Vagina (tissue), 2 donors: ENCODE data around the gene VSTM1.

Experiments used
- POLR2A ChIP-seq, 2 donors: fragments of 450-650 bp; IDR thresholded peaks; one replicate each; pipeline ENCODE4 v1.6.1; 2017; ENCODE audit warnings: antibody characterized with exemption in 2 of 2, mild to moderate bottlenecking in 2 of 2, moderate library complexity in 2 of 2
- TF ChIP-seq, protein P1 (sequence below), 3 experiments: fragments of 450-650 bp in 2 of 3; fragments of 200-600 bp in 1 of 3; sonication (generic) in 1 of 3; IDR thresholded peaks; one replicate each; pipeline ENCODE4 v1.5.1; 2017 to 2019; ENCODE audit warnings: antibody characterized with exemption in 3 of 3, mild to moderate bottlenecking in 2 of 3, moderate library complexity in 2 of 3

DNA sequence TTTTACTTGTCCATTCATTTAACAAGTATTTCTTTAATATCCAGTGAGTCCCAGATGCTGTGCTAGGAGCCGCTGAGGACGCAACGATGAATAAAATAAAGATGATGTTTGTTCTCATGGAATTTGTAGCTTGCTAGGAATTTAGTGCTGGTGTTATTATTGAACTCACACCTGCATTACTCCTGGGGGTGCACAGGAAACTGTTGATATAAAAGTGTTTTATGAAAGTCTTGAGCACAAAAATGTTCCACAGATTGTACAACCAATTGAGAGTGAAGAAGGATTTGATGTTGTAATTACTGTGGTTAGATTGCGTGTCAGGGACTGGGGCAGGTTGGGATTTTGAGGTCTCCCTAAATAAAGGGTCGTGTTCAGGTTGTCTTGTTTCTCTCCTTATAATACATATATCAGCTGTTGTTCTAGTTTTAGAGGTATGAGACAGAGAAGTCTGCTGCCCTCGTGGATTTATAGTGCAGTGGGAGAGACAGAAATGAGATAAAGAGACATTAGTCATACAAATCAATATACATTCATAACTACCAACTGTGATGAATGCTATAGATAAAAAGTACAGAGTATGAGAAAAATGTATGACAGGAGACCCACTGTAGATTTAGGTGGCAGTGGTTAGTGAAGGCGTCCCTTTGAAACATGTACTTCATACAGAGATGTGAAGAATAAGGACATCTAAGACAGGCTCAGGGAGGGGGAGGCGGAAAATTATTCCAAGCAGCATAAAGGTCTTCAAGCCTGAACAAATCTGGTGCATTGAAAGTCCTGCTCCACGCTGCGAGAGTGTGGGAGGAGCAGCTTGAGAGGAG lies 61.0 kb downstream of the VSTM1 start:
- TF ChIP-seq, protein P1, sequence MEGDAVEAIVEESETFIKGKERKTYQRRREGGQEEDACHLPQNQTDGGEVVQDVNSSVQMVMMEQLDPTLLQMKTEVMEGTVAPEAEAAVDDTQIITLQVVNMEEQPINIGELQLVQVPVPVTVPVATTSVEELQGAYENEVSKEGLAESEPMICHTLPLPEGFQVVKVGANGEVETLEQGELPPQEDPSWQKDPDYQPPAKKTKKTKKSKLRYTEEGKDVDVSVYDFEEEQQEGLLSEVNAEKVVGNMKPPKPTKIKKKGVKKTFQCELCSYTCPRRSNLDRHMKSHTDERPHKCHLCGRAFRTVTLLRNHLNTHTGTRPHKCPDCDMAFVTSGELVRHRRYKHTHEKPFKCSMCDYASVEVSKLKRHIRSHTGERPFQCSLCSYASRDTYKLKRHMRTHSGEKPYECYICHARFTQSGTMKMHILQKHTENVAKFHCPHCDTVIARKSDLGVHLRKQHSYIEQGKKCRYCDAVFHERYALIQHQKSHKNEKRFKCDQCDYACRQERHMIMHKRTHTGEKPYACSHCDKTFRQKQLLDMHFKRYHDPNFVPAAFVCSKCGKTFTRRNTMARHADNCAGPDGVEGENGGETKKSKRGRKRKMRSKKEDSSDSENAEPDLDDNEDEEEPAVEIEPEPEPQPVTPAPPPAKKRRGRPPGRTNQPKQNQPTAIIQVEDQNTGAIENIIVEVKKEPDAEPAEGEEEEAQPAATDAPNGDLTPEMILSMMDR (IDR thresholded peaks at IDR 0.05), result no peak
- no peak for TF ChIP-seq POLR2A (IDR thresholded peaks at IDR 0.05)
